PC-3 (cell line): Measurements from ENCODE around the gene CATSPERE.

Experiments used
- CTCF ChIP-seq: fragments of 300-600 bp; sonication (generic); conservative IDR thresholded peaks from 2 replicates; pipeline ENCODE4 v1.5.1; 2017; ENCODE audit warnings: antibody characterized with exemption, low read depth, mild to moderate bottlenecking, low read length
- EZH2 ChIP-seq: fragments of 300-600 bp; sonication (generic); IDR thresholded peaks from one replicate; pipeline ENCODE4 v1.6.1; 2017; ENCODE audit warnings: antibody characterized with exemption, mild to moderate bottlenecking, low read length; ENCODE audit not compliant: unreplicated experiment
- EZH2phosphoT487 ChIP-seq: fragments of 300-600 bp; sonication (generic); IDR thresholded peaks from 2 replicates; pipeline ENCODE4 v1.6.1; 2018; ENCODE audit warnings: mild to moderate bottlenecking, antibody characterized with exemption, low read length, borderline replicate concordance

- no peak for TF ChIP-seq CTCF
- no peak for TF ChIP-seq EZH2phosphoT487
- no peak for TF ChIP-seq EZH2
Observed at GRCh38 chr1:244458781-244459180, 2.3 kb upstream of the CATSPERE start.
